ENCODE data around the gene GDPD1.
"Not testable (repeated sequence)": the region's sequence is repeated elsewhere in the genome, so short reads cannot be mapped to it uniquely, and the experiment has no call there.

GDPD1 gene

DNA sequence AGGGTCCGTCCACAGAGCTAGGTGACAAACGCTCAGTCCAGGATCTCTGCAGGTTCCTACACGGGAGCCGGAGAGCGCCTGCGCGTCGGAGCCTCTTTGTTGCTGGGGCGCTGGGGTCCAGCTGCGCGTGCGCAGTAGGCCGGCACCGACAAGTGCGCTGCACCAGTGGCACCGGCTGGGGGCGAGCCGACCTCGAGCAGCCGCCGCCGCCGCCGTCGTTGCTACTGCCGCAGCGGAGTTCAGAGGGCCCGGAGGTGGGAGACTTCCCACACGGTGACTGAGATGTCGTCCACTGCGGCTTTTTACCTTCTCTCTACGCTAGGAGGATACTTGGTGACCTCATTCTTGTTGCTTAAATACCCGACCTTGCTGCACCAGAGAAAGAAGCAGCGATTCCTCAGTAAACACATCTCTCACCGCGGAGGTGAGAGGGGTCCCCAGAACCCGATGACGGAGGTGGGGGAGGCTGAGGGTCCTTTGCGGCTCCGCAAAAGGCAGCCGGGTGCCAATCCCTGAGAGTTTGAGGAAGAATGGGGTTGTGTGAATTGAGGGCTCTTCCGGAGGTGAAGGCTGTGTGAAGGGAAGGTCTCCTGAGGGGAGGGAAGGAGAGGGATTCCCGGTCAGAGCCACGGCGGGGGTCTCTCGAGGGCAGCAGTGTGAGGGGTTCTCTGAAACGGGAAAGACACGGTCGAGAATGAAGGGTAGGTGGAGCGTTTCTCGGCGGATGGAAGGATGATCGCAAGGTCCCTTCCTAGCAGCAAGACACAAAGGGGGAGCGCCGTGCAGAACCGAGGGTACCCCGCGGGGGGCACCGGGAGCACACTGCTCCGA lies at the start of gene GDPD1:
GDPD1 (plus strand) TSS at position 184 of the 831 bp plus-strand sequence; CDS start at position 283, 99 bp downstream.
- DNase-seq: peak; percentile 96

DNA sequence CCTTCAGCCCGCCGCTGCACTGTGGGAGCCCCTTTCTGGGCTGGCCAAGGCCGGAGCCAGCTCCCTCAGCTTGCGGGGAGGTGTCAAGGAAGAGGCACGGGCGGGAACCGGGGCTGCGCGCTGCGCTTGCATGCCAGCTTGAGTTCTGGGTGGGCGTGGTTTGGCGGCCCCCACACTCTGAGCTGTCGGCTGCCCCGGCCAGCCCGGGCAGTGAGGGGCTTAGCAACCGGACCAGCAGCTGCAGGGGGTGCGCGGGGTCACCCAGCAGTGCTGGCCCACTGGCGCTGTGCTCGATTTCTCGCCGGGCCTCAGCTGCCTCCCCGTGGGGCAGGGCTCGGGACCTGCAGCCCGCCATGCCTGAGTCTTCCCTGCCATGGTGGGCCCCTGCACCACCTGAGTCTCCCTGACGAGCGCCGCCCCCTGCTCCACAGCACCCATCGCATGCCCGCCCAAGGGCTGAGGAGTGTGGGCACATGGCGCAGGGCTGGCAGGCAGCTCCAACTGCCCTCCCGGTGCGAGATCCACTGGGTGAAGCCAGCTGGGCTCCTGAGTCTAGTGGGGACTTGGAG lies 47.8 kb upstream of the GDPD1 start:
- DNase-seq: no peak

DNA sequence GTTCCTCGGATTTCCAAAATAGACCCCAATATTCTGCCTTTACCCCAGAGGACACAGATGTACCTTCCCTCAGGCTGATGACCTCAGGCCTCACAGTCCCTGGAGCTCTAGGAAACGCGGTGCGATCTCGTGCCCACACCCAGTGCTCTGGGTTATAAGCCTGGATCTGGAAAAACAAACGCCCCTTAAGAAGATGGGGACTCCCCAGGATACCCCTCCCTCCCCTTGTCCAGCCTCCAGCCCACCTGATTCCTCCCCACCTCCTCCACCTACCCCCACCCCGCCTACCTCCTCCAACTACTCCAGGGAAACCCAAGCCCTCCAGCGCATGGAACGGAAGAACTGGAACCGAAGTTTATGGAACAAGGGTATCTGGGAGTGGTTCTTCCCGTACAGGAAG lies 45.6 kb upstream of the GDPD1 start:
- DNase-seq: no peak

- no peak for DNase-seq
These were observed 45.2 kb upstream of the GDPD1 start for GRCh38 chr17:59175076-59175475.

DNA sequence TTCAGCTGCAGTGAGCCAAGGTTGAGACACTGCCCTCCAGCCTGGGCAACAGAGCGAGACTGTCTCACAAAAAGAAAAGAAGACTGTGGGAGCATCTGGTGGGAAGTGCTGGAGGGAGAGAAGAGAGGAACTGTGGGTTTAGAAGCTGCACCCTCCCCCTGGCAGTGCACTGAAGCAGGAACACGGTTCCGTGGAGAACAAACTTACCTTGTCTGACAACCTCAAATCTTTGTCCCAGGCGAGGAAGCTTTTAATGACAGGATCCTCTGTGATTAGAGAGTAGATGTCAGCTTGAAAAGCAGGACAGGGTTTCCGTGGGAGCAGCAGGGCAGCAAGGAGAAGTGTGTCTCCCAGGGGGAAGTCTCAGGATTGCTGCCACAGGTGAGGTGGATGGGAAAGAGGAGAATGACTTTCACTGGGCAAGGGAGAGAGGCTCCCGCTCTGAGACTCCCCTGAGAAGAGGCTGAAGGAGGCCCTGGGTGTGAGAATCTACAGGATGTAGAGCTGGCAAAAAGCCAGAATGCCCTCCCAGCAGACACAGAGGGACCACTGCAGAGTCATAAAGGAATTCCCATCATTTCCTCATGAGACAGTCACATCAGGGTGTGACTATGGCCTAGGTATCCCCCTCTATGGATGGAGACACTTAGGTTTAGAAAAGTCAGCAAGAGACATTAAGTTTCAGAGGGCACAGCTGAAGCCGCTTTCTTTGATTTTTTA lies 41.9 kb upstream of the GDPD1 start:
- no peak for DNase-seq

DNA sequence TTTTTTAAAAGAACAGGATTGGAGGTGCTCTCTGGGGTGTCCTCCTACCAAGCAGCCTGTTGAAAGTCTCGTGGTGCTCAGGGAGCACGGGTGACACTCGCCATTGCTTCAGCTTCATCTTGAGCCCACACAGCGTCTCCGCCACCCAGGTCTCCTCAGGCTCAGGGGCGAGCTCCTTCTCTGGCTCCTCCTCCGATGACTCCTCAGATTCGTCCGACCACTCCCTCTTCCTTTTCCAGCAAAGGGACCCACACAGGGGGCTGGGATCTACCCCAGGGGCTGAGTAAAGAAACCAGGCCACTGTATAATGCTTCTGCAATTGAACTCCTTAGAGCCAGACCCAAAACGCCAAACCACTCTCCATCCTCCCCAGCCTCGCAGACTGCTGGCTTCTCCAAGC lies 40.7 kb upstream of the GDPD1 start:
- not testable (repeated sequence) for DNase-seq

- DNase-seq: no peak
These were observed 39.7 kb upstream of the GDPD1 start for GRCh38 chr17:59180626-59181025.

DNA sequence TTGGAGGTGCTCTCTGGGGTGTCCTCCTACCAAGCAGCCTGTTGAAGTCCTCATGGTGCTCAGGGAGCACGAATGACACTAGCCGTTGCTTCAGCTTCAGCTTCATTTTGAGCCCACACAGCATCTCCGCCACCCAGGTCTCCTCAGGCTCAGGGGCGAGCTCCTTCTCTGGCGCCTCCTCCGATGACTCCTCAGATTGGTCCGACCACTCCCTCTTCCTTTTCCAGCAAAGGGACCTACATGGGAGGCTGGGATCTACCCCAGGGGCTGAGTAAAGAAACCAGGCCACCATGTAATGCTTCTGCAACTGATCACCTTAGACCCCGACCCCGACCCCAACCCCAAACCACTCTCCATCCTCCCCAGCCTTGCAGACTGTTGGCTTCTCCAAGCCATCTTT lies 38.8 kb upstream of the GDPD1 start:
- DNase-seq: no peak

- DNase-seq: no peak
These were observed 34.3 kb upstream of the GDPD1 start for GRCh38 chr17:59185997-59186396.

- DNase-seq: no peak
These were observed 33.5 kb upstream of the GDPD1 start for GRCh38 chr17:59186850-59187249.

GRCh38 chr17:59190806-59191205 lies 29.5 kb upstream of the GDPD1 start:
- DNase-seq: no peak

GRCh38 chr17:59193336-59193862 lies 26.9 kb upstream of the GDPD1 start:
- DNase-seq: no peak

- no peak for DNase-seq
These were observed 20.9 kb upstream of the GDPD1 start for GRCh38 chr17:59199398-59199797.

- DNase-seq: no peak
These were observed 18.0 kb upstream of the GDPD1 start for GRCh38 chr17:59202320-59202719.

- DNase-seq: no peak
These were observed 941 bp upstream of the GDPD1 start for GRCh38 chr17:59219370-59219769.

DNA sequence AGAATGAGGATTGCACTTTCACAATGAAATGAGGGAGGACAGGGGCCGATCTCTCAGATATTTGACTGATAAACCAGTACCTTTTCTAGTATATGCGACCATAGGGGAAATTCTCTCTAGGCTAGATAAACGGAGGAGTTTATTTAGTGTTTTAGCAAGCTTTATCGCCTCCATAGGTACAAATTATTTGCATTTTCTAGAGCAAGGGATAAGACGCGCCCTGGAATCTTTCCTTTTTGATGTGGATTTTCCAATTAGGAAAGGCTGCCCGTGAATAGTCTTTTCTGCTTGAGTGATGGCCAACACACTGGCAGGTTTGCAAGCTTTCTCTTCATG lies 351 bp upstream of the GDPD1 start:
- no peak for DNase-seq

GRCh38 chr17:59221159-59221847 lies 992 bp downstream of the GDPD1 start:
- DNase-seq: no peak

- DNase-seq: no peak
These were observed 3.5 kb downstream of the GDPD1 start for GRCh38 chr17:59223813-59224212.

GRCh38 chr17:59228588-59228987 lies 8.3 kb downstream of the GDPD1 start:
- not testable (repeated sequence) for DNase-seq

DNA sequence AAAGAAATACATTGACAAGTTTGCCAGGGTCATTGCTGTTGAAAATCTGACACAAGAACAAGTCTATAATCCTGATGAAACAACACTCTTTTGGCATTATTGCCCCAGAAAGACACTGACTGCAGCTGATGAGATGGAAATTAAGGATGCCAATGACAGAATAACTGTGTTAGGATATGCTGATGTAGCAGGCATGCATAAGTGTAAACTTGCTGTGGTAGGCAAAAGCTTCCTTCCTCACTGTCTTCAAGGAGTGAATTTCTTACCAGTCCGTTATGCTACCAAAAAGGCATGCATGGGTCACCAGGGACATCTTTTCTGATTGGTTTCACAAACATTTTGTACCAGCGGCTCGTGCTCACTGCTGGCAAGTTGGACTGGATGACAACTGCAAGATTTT lies 10.5 kb downstream of the GDPD1 start:
- DNase-seq: no peak

DNA sequence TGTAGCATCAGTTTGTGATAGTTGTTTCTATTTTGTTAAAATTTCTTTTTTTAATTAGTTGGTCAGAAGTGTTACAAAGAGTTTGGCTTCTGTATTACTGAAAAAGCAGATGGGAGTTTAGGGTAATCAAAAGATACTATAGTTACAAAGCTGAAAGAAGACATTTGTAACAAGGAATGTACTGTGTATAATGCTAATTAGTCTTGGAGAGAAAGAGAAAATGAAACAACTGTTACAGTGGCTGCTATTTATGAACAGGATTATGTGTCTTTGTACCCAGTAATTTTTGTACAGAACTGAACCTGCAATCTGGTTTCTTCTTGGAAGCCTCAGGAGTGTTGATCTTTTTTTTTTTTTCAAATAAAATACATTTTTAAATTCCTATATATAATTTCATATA lies 14.3 kb downstream of the GDPD1 start:
- DNase-seq: no peak

DNA sequence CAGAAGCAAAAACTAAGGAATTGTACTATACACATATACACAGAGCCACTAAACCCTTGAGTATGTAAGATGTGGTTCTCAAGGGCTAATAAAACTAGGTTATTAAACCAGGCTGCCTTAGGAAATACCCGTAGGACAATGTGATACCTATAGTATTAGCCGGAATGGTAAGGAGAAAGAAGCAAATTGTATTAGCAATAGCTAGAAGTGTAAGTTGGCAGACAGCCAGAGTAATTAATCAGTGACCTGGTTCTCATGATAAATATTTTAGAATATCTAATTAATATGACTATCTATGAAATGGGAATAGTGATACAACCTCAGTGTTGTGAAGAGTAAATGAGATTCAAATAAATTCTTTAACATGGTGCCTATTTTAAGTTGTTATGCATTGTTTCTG lies 18.6 kb downstream of the GDPD1 start:
- DNase-seq: no peak

GRCh38 chr17:59244081-59244480 lies 23.8 kb downstream of the GDPD1 start:
- DNase-seq: no peak
